UCSD-AML1 (cell line): ENCODE measurements around the gene HIRA.

ENCODE experiments used
- DNase-seq: peaks from one replicate; lab custom pipeline; 2025; ENCODE audit not compliant: unreplicated experiment; lab: John Stamatoyannopoulos, UW

The HIRA gene

DNA sequence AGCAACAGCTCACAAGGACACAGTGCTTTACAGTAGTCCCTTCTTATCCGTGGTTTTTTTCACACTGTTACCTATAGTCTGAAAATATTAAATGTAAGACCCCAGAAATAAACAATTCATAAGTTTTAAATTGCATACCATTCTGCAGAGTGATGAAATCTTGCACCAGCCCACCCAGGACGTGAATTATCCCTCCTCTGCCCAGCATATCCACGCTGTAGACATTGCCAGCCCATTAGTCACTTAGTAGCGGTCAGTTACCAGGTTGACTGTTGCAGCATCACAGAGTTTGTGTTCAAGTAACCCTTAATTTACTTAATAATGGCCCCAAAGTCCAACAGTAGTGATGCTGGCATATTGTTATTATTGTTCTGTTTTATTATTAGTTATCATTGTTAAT lies 143.6 kb downstream of the HIRA start:
- DNase-seq, result no peak

DNA sequence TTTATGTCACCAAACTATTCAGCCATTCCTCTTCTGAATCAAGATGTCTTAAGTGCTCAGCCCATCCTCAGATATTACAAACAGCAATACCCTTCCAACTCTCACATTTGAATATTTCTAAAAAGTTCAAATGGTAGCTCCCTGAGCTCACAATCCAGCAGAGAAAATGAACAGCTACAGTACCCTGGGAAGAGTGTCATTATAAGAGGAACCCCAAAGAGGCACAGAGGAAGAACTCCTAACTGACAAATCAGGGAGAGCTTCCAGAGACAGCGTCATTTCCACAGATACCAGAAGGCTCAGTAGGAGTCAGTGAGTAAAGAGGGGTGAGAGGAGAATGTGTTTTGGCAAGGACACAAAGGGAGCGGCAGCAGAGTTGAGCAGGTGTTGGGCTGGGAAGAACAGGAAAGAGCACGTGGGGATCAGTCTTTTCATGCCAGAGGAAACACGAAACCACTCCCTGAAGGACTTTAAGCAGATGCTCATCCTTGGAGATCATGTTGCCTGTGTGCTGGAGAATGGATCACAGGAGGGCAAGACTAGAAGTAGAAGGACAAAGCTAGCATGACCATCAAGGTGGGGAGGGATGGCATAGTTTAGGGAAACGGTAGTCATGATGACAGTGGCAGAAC lies 144.3 kb downstream of the HIRA start:
- DNase-seq, result no peak

DNA sequence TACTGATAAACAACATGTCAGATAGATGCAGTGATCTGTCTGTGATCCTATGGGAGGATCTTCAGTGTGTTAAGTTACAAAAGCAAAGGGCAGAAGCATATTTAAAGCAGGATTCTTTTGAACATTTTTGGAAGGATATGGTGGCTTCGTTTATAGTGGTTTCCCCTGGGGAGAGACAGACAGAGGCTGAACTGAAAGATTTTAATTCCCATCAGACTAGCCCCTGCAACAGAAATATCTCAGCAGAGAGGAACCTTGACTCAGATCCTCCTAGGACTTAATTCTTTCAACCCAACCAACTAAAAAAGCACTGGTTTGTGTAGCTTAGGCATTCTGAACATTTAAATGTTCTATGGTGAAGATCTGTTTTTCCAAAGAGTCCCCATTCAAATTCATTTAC lies 145.7 kb downstream of the HIRA start:
- DNase-seq, result no peak
